Panc1 (cell line): Measurements from ENCODE around the gene OLFML2B.

Source experiments
- POLR2AphosphoS5 ChIP-seq: IDR thresholded peaks from 2 replicates; pipeline ENCODE4 v1.6.1; 2012; ENCODE audit warnings: mild to moderate bottlenecking, low read depth, low read length, moderate library complexity
- SIN3A ChIP-seq: IDR thresholded peaks from 2 replicates; pipeline ENCODE4 v1.6.1; 2012; ENCODE audit warnings: low read depth, mild to moderate bottlenecking, low read length, moderate library complexity, borderline replicate concordance; ENCODE audit not compliant: insufficient read depth
- TF ChIP-seq, protein P1 (sequence below): fragments of 450-650 bp; IDR thresholded peaks from 2 replicates; pipeline ENCODE4 v1.5.1; 2017; ENCODE audit warnings: mild to moderate bottlenecking
- TF ChIP-seq, protein P2 (sequence below), 2 experiments: IDR thresholded peaks; 2 replicates each; pipeline ENCODE4 v1.6.1; 2011 to 2012; ENCODE audit warnings: low read depth in 2 of 2, control low read depth in 1 of 2, low read length in 1 of 2, mild to moderate bottlenecking in 1 of 2, moderate library complexity in 1 of 2; ENCODE audit not compliant: insufficient read depth in 1 of 2

DNA sequence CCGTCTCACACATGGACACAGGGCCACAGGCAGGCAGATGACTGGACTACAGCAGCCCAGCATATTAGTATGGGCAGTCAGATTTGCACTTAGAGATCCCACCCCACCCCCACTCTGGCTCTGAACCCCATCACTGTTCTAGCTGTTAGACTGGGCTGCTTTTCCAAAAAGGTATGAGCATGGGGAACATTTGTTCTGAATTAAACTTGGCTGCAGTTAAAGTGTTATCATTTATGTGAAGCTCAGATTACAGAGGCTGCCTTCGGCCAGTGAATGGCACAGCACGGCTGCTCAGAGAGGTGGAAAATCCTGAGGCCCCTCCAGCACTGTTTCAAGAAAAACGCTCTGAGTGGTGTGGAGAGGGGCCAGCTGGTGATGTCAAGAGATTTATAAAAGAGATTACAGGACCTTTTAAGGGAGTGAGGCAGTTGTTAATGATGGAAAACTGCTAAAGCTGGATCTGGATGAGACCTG, 38.9 kb upstream of the OLFML2B start:
- TF ChIP-seq, protein P1, sequence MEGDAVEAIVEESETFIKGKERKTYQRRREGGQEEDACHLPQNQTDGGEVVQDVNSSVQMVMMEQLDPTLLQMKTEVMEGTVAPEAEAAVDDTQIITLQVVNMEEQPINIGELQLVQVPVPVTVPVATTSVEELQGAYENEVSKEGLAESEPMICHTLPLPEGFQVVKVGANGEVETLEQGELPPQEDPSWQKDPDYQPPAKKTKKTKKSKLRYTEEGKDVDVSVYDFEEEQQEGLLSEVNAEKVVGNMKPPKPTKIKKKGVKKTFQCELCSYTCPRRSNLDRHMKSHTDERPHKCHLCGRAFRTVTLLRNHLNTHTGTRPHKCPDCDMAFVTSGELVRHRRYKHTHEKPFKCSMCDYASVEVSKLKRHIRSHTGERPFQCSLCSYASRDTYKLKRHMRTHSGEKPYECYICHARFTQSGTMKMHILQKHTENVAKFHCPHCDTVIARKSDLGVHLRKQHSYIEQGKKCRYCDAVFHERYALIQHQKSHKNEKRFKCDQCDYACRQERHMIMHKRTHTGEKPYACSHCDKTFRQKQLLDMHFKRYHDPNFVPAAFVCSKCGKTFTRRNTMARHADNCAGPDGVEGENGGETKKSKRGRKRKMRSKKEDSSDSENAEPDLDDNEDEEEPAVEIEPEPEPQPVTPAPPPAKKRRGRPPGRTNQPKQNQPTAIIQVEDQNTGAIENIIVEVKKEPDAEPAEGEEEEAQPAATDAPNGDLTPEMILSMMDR = no peak
- no peak for TF ChIP-seq SIN3A
- TF ChIP-seq POLR2AphosphoS5 = no peak
- TF ChIP-seq, protein P2, sequence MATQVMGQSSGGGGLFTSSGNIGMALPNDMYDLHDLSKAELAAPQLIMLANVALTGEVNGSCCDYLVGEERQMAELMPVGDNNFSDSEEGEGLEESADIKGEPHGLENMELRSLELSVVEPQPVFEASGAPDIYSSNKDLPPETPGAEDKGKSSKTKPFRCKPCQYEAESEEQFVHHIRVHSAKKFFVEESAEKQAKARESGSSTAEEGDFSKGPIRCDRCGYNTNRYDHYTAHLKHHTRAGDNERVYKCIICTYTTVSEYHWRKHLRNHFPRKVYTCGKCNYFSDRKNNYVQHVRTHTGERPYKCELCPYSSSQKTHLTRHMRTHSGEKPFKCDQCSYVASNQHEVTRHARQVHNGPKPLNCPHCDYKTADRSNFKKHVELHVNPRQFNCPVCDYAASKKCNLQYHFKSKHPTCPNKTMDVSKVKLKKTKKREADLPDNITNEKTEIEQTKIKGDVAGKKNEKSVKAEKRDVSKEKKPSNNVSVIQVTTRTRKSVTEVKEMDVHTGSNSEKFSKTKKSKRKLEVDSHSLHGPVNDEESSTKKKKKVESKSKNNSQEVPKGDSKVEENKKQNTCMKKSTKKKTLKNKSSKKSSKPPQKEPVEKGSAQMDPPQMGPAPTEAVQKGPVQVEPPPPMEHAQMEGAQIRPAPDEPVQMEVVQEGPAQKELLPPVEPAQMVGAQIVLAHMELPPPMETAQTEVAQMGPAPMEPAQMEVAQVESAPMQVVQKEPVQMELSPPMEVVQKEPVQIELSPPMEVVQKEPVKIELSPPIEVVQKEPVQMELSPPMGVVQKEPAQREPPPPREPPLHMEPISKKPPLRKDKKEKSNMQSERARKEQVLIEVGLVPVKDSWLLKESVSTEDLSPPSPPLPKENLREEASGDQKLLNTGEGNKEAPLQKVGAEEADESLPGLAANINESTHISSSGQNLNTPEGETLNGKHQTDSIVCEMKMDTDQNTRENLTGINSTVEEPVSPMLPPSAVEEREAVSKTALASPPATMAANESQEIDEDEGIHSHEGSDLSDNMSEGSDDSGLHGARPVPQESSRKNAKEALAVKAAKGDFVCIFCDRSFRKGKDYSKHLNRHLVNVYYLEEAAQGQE (IDR thresholded peaks at IDR 0.05; ENCODE audit: insufficient read depth in 1 of 2, low read depth in 2 of 2, low read length in 1 of 2) = no peak
